ENCODE measurements around the gene SEMA3B. TPM values are rescaled to one million over a fixed set of nuclear protein-coding genes. Genes with fewer than 3 reads are reported as not detected.

The SEMA3B gene
- total and polyA plus RNA-seq, 2 donors (not counting 3 experiments of a cell fraction or from before 2014, with no cell fraction given) = 1.2 to 1.5 TPM

DNA sequence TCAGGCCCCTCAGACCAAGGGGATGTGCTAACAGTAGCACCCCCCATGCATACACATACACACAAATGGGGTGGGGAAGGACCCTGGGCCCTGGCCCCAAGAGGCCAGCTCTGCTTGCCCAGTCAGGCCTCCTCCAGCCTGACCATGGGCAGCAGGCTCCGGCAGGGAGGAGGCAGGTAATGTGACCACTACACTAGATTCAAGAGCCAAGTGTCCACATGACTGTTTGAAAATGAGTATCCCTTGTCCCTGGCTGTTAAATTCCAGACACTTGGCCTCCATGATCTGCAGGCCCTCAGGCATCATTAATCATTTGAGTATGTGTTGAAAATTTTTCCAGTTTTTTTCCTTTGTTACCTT is 46.8 kb upstream of the SEMA3B start:
- intact Hi-C loops (cut with micrococcal nuclease) = no loop called here
- Histone ChIP-seq H4K20me1 (replicated peaks; ENCODE audit: control insufficient read depth, extremely low read depth, insufficient read depth, low read length) (no peaks in the 10 kb centered on the region), H3K27ac (ENCODE audit: insufficient read depth, low read depth, low read length) (no peak overlapping the region), H3K9me3 (replicated peaks; ENCODE audit: control insufficient read depth, insufficient read depth, low read length) (no peaks in the 10 kb centered on the region), H3K27me3 (ENCODE audit: control insufficient read depth in 2 of 2, insufficient read depth in 2 of 2, low read length in 2 of 2) (no peaks in the 10 kb centered on the region), H3K4me3 (replicated peaks in 1 of 3; ENCODE audit: insufficient read depth in 1 of 3, low read depth in 1 of 3, low read length in 3 of 3) (no peak overlapping the region), H3K9ac (replicated peaks; ENCODE audit: extremely low read depth, insufficient read depth, low read length) (no peak overlapping the region), H3K4me1 (ENCODE audit: control insufficient read depth, extremely low read depth, insufficient read depth, low read length) (peaks cover 7% of the 10 kb centered on the region), H3K36me3 (ENCODE audit: control insufficient read depth in 2 of 2, extremely low read depth in 1 of 2, insufficient read depth in 2 of 2, low read length in 2 of 2) (no peaks in the 10 kb centered on the region), H3K4me2 (ENCODE audit: insufficient read depth, low read length) (no peak overlapping the region), H2AFZ (ENCODE audit: low read depth, low read length) (no peak overlapping the region), H3K79me2 (ENCODE audit: control insufficient read depth, insufficient read depth, low read length) (no peaks in the 10 kb centered on the region), H3K9me1 (replicated peaks; ENCODE audit: control insufficient read depth, extremely low read depth, insufficient read depth, low read length) (no peaks in the 10 kb centered on the region)
- DNase-seq (ENCODE audit: low read depth, low spot score) = no peak
- no peak for TF ChIP-seq POLR2AphosphoS5 (IDR thresholded peaks at IDR 0.05; ENCODE audit: insufficient read depth, low read depth, low read length)
- TF ChIP-seq GATA2 (IDR thresholded peaks at IDR 0.05; ENCODE audit: insufficient read depth, insufficient read length, low read depth, low read length) = no peak
- TF ChIP-seq FOS (IDR thresholded peaks at IDR 0.05; ENCODE audit: borderline replicate concordance, insufficient read depth, low read length) = no peak
- TF ChIP-seq MYC (IDR thresholded peaks at IDR 0.05; ENCODE audit: low read depth, low read length) = no peak
- TF ChIP-seq, protein P1, sequence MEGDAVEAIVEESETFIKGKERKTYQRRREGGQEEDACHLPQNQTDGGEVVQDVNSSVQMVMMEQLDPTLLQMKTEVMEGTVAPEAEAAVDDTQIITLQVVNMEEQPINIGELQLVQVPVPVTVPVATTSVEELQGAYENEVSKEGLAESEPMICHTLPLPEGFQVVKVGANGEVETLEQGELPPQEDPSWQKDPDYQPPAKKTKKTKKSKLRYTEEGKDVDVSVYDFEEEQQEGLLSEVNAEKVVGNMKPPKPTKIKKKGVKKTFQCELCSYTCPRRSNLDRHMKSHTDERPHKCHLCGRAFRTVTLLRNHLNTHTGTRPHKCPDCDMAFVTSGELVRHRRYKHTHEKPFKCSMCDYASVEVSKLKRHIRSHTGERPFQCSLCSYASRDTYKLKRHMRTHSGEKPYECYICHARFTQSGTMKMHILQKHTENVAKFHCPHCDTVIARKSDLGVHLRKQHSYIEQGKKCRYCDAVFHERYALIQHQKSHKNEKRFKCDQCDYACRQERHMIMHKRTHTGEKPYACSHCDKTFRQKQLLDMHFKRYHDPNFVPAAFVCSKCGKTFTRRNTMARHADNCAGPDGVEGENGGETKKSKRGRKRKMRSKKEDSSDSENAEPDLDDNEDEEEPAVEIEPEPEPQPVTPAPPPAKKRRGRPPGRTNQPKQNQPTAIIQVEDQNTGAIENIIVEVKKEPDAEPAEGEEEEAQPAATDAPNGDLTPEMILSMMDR (IDR thresholded peaks at IDR 0.05; ENCODE audit: extremely low read depth in 1 of 2, insufficient read depth in 1 of 2, low read depth in 1 of 2, low read length in 2 of 2) = no peak
- TF ChIP-seq EZH2 (IDR thresholded peaks at IDR 0.05; ENCODE audit: borderline replicate concordance, low read depth, low read length, severe bottlenecking) = no peak
- no peak for TF ChIP-seq POLR2A (IDR thresholded peaks at IDR 0.05; ENCODE audit: low read depth, low read length)
- TF ChIP-seq, protein P2, sequence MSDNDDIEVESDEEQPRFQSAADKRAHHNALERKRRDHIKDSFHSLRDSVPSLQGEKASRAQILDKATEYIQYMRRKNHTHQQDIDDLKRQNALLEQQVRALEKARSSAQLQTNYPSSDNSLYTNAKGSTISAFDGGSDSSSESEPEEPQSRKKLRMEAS (IDR thresholded peaks at IDR 0.05; ENCODE audit: insufficient read depth, insufficient read length) = no peak
- CTCF ChIA-PET = interaction anchor here (0.8 to 10.5 kb wide), 5 partner anchors 19 to 38 kb away, joined by 3 to 314 read pairs (median 3); partner anchors contain the start of gene GNAT1
- no TSS peak for BruUV-seq (replicated peaks)
- dilution Hi-C loops (cut with MboI; ENCODE audit: extremely low pct_ligation_motif_present, low sequenced_read_pairs) = no loop called here
- no peak for FAIRE-seq
- POLR2A ChIA-PET = no interaction called here
